Transverse colon (tissue), 4 donors: ENCODE measurements around the gene NLRP11.

ENCODE experiments used
- CTCF ChIP-seq, 5 experiments: fragments of 200-600 bp in 3 of 5; fragments of 450-650 bp in 2 of 5; sonication (generic) in 3 of 5; IDR thresholded peaks; 1 replicate in 2 of 5; 2 replicates in 3 of 5; pipeline ENCODE4 v1.5.1; 2016 to 2017; ENCODE audit warnings: antibody characterized with exemption in 5 of 5, inconsistent platforms in 3 of 5, mild to moderate bottlenecking in 2 of 5, moderate library complexity in 1 of 5
- EP300 ChIP-seq: sonication (generic); formaldehyde crosslinking; IDR thresholded peaks from one replicate; pipeline ENCODE4 v1.6.1; 2017; ENCODE audit warnings: antibody characterized with exemption, low read depth
- POLR2AphosphoS5 ChIP-seq, 3 donors: sonication (generic); formaldehyde crosslinking; IDR thresholded peaks; one replicate each; pipeline ENCODE4 v1.6.1; 2016; ENCODE audit warnings: antibody characterized with exemption in 3 of 3

GRCh38 chr19:55870736-55871135 is 38.9 kb upstream of the NLRP11 start:
- TF ChIP-seq EP300 (no peak), CTCF (IDR thresholded peaks at IDR 0.05) (no peak), POLR2AphosphoS5 (IDR thresholded peaks at IDR 0.05) (no peak)
